Body of pancreas (tissue), 4 donors: Measurements from ENCODE around the gene RARB.

Experiments used
- CTCF ChIP-seq, 7 experiments: fragments of 450-650 bp in 4 of 7; fragments of 200-600 bp in 3 of 7; sonication (generic) in 3 of 7; IDR thresholded peaks; one replicate each; pipeline ENCODE4 v1.5.1; 2016 to 2019; ENCODE audit warnings: antibody characterized with exemption in 7 of 7
- POLR2A ChIP-seq, 3 donors: fragments of 450-650 bp; IDR thresholded peaks; one replicate each; pipeline ENCODE4 v1.6.1; 2016; ENCODE audit warnings: antibody characterized with exemption in 3 of 3, mild to moderate bottlenecking in 2 of 3

DNA sequence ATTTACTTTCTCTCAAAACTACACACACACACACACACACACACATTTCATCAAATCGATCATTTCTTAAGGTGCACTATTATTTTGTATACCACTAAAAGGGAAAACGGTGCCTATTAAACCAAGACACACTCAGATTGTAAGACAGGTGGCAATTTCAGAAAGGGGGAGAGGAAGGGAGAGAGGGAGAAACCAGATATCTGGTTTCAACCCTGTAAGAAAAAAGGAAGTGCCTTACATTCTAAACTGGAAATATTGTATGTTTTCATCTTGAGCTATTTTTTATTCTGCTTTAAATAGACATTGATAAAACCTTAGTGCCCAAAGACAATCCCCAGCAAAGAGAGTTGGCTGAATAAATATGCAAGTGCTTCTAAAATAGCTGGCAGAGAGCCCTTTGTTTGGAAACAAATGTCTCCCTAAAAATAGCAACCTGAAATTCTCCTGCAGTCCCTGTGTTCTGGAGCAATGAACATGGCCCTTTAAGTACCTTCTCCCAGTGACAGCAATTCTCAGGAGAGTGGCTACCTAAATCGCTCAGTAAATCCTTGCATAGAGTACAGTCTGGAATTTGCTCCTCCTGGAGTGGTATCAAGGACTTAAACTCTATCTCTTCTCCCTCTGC is 85.7 kb downstream of the RARB start:
- TF ChIP-seq POLR2A (IDR thresholded peaks at IDR 0.05): no peak
- TF ChIP-seq CTCF (IDR thresholded peaks at IDR 0.05): no peak
